HG03558 (cell line): ENCODE measurements around the gene NELL1.

Source experiments
- ATAC-seq: cut with Tn5 transposase; IDR thresholded peaks from one replicate; pipeline ENCODE4 v1.9.1; 2021; ENCODE audit warnings: moderate number of reproducible peaks; ENCODE audit not compliant: unreplicated experiment; ENCODE audit errors: extremely low read depth

NELL1 gene

DNA sequence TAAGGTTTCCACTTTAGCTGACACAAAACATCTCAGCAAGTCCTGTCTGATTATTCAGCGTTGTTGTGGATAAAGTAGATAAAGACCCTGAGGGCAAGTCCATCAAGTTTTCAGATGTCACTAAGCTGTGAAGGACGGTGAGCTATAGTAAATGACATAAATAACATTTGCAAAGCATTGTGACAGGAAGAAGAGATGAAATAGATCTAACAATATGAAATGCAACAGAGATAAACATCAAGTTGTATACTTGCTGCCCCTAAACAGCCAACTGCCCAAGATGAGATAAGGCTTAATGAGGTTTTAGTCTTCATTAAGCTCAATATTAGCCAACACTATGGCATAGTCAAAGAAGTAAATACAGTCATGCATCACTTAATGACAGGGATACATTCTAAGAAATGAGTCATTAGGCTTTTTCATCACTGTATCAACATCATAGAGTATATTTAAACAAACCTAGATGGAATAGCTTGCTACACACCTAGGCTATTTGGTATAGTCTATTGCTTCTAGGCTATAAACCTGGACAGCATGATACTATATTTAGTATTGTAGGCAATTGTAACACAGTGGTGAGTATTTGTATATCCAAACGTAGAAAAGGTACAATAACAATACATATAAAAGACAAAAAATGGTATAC is 898.4 kb downstream of the NELL1 start:
- no peak for ATAC-seq

DNA sequence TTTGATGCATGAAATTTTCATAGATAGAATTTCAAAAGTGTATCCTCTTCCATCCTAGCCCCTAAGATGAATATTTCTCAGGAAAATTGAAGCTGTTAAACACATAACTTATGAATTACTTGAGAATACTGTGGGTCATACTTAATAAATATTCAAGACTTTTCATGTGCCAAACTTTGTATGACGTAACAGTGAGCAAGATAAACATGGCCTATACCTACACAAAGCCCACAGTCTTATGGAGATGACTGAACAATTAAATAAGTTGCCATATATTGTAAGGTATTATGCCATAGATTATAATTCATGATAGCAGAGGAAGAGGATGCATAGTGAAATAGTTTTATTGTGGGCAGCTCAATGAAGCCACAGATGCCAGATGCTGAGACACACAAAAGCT is 902.8 kb downstream of the NELL1 start:
- no peak for ATAC-seq

DNA sequence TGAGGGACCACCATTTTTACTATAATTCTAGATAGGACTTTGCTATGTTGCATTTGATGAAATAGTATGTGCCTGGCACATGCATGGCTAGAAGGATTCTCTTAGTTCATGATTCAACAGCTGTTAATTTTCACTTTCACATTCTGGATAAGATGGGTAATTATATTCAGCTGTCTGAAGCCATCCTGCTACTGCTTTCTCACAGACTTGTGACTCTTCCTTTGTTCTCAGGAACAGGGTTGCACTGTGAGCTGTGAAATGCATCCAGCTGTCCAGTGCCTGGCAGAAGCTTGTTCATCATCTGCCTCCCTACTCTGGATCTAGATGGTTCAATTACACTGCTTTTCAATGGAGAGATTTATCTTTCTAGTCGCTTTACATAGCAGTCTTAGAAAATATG is 913.4 kb downstream of the NELL1 start:
- ATAC-seq = no peak

DNA sequence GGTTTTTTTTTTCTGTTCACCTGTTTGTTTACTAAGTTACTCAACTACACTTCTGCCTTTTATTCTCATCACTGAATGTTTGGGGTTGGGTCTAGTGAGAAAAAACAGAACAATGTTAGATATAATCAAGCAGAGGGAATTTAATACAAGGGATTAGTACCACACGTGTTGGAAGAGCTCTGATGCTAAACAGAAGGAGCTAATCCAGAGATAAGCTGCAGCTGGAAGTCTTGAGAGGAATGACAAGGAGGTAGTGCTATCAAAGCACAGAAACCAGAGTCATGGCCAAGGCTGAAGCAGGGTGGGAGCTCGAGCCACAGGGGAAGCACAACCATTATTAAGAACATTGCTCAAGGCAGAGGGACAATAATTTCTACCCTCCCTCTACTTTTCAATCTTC is 919.4 kb downstream of the NELL1 start:
- no peak for ATAC-seq

DNA sequence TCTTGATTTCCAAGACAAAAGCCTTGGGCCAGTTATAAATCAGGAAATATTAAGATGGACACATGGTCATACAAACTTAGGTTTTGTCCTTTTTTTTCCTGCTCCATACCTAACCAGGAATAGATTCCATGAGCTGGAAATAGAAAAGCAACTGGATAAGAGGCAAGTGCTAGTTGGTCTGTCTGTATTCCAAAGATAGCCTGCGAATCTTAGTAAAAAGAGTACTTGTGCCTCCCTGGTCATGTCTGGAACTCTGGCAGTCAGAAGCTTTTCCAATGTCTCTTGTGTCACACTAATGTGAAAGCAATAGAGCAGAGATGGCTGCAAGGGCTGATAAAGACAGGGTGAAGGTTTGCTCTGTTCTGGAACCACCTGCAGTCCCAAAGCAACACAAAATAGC is 933.3 kb downstream of the NELL1 start:
- no peak for ATAC-seq

DNA sequence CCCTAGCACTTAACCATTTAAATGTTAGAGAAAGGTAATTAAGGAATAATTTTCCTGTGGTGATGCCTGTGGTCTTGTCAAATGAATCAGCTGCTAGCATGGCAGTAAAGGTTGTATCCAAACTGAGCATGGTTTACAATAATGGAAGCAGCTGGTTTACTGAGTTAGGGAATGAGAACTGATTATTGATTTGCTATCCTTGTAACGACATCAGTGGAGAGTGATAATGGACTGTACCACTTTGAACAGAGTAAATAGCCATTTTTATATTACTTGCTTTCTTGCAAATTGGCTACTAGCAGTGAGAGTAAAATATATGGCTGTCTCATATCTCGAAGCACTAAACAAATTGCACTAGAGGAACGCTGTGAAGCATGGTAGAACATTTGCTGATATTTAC is 934.5 kb downstream of the NELL1 start:
- no peak for ATAC-seq

DNA sequence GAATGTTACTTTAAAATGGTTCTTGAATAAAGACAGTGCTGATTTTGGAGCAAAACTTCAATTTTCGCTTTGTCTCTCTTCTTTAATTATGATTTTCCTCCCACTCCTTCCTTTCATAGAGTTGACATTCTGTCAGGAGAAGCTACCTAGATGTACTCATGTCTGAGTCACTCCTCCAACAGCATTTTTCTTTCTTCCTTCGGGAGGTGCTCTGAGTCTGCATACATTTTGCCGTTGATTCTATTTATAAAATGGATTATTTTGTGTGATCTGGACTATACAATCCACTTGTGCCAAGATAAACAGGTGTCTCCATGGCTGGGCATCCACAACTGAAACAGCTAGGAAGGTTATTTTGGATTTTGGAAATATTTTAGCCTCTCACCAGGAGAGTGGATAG is 935.2 kb downstream of the NELL1 start:
- ATAC-seq = no peak

DNA sequence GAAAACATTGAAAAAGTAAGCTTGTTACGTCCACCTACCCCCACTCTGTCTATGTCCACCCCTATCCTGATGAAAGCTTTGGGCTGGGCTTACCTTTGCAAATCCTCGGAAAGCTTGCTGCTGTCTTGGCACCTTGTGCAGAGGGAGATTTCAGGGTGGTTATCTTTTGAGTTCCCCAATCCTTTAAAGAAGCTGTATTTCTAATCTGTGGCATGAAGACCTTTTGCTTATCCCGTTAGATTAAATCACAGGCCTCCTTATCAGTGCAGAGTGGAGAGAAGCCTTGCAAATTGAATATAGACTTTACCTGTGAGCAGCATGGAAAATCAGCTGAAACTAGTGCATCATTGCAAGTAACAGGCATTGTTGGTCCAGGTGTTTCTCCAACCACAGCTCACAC is 942.9 kb downstream of the NELL1 start:
- no peak for ATAC-seq

DNA sequence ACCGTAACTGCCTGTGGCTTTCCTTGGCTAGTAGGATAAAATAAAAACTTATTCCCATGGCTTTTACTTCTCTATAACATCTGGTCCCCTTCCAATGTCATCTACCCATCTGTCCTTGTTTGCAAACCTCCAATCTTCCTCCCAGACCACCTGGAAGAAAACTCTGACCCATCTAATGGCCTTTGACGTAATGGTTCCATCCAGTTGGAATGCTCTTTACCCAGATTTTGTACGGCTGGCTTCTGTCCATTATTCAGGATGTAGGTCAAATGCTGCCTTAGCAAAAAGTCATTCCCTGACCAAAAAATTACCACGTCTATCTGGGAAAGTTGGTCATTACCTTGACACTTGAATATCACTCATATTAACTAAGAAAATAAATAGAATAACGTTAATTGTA is 945.6 kb downstream of the NELL1 start:
- ATAC-seq = no peak

DNA sequence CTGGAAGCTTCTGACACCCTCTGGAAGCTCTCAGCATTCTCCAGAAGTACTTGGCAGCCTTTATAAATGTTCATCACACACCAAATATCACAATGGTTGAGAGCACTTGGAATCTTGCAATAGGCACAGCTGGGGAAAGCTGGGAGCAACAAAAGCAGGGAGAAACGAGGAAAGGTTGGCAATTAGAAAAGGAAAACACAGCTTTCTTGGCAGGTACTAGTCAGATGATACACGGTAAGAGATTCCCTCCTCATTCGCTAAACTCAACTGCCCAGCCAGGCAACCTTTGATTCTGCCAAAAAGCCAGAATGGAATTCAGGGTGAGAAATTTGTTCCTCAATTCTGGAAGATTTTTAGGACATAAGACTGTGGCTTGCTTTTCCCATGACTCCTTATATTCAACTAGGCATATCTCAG is 946.6 kb downstream of the NELL1 start:
- ATAC-seq = no peak

DNA sequence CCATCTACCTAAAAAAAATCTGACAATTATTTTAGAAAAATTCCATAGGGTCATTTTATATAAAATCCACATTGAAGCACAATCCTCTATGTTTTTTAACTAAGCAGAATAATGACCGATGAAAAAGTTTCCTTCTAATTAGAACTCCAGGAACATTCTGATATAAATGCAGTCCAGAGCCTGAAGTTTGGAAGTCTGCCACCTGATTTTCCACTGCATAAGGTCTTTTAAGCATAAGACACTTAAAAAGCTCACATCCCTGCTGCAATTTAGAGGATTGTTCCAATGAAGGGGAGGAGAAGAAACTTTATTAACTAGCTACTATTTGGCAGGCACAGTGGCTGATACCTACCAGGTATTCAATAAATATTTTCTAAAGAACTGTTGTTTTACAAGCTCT is 953.2 kb downstream of the NELL1 start:
- no peak for ATAC-seq

DNA sequence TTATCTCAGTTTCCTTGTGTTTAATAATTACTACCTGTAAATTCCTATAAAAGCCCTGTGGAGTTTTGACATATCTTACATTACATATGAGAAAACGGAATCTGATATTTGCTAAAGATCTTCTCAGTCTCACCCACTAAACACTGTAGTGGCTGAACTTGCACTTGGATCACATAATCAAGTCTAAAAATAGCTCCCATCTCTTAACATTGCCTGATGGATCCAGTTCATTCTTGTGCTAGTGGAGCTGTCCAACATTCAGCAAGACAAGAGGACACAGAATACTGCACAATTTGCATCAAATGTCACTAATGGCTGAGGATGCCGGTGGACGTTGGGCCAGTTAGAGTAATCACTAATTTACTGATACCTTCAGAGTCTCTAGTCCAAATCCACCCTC is 953.6 kb downstream of the NELL1 start:
- no peak for ATAC-seq
